ENCODE results near the gene FRK. TPM values are rescaled to one million over a fixed set of nuclear protein-coding genes. Genes with fewer than 3 reads are reported as not detected.

FRK gene
- total RNA-seq, 2 experiments from 2014 or later = 0.13 to 0.46 TPM

GRCh38 chr6:115958958-115959357 lies 101.7 kb downstream of the FRK start:
- Histone ChIP-seq H3K4me1 (ENCODE audit: insufficient read depth, low read length, poor library complexity, severe bottlenecking) (no peaks in the 10 kb centered on the region), H3K27ac (ENCODE audit: low read depth, low read length, poor library complexity, severe bottlenecking) (no peak overlapping the region), H3K4me2 (ENCODE audit: low read length) (no peak overlapping the region), H3K4me3 (ENCODE audit: low read depth, low read length, poor library complexity, severe bottlenecking) (no peak overlapping the region), H4K20me1 (ENCODE audit: insufficient read depth, low read length) (no peaks in the 10 kb centered on the region), H2AFZ (ENCODE audit: low read length) (no peak overlapping the region), H3K79me2 (ENCODE audit: insufficient read depth, low read depth, low read length) (no peaks in the 10 kb centered on the region), H3K9me3 (ENCODE audit: low read length) (no peaks in the 10 kb centered on the region), H3K36me3 (ENCODE audit: insufficient read depth, low read length) (no peaks in the 10 kb centered on the region), H3K9me2 (ENCODE audit: insufficient read depth, low read length) (no peaks in the 10 kb centered on the region)
- DNase-seq (ENCODE audit: low spot score) = no peak
- intact Hi-C loops (cut with micrococcal nuclease; ENCODE audit: unreplicated experiment) = no loop called here
- CTCF ChIA-PET (ENCODE audit: unreplicated experiment) = no interaction called here
- no TSS peak for BruUV-seq (replicated peaks)
- POLR2A ChIA-PET = no interaction called here
- TF ChIP-seq EZH2phosphoT487 (IDR thresholded peaks at IDR 0.05; ENCODE audit: borderline replicate concordance, low read depth, low read length) (no peak), CTCF (conservative IDR thresholded peaks at IDR 0.05; ENCODE audit: low read length) (no peak)

GRCh38 chr6:115954740-115955139 lies 106.0 kb downstream of the FRK start:
- no peaks in the 10 kb centered on the region for H3K9me2 ChIP-seq (ENCODE audit: insufficient read depth, low read length)
- H3K9me3 ChIP-seq (ENCODE audit: low read length) = no peaks in the 10 kb centered on the region
- ChIA-PET POLR2A (interaction anchor here (0.6 kb wide), 1 partner anchor 1549 kb away, joined by 4 read pairs; no protein-coding TSS in a partner anchor), CTCF (ENCODE audit: unreplicated experiment) (no interaction called here)
- H3K4me2 ChIP-seq (ENCODE audit: low read length) = no peak overlapping the region
- no TSS peak for BruUV-seq (replicated peaks)
- DNase-seq (ENCODE audit: low spot score) = no peak
- no peak overlapping the region for H3K4me3 ChIP-seq (ENCODE audit: low read depth, low read length, poor library complexity, severe bottlenecking)
- H3K4me1 ChIP-seq (ENCODE audit: insufficient read depth, low read length, poor library complexity, severe bottlenecking) = no peaks in the 10 kb centered on the region
- H3K27ac ChIP-seq (ENCODE audit: low read depth, low read length, poor library complexity, severe bottlenecking) = no peak overlapping the region
- no peaks in the 10 kb centered on the region for H3K79me2 ChIP-seq (ENCODE audit: insufficient read depth, low read depth, low read length)
- no peak overlapping the region for H2AFZ ChIP-seq (ENCODE audit: low read length)
- no peaks in the 10 kb centered on the region for H4K20me1 ChIP-seq (ENCODE audit: insufficient read depth, low read length)
- no peaks in the 10 kb centered on the region for H3K36me3 ChIP-seq (ENCODE audit: insufficient read depth, low read length)
- TF ChIP-seq CTCF (conservative IDR thresholded peaks at IDR 0.05; ENCODE audit: low read length) (no peak), EZH2phosphoT487 (IDR thresholded peaks at IDR 0.05; ENCODE audit: borderline replicate concordance, low read depth, low read length) (no peak)
- intact Hi-C loops (cut with micrococcal nuclease; ENCODE audit: unreplicated experiment) = no loop called here

GRCh38 chr6:115948751-115949150 lies 111.9 kb downstream of the FRK start:
- no peaks in the 10 kb centered on the region for H3K79me2 ChIP-seq (ENCODE audit: insufficient read depth, low read depth, low read length)
- no peak overlapping the region for H3K4me3 ChIP-seq (ENCODE audit: low read depth, low read length, poor library complexity, severe bottlenecking)
- no peak overlapping the region for H3K27ac ChIP-seq (ENCODE audit: low read depth, low read length, poor library complexity, severe bottlenecking)
- no peak overlapping the region for H2AFZ ChIP-seq (ENCODE audit: low read length)
- DNase-seq (ENCODE audit: low spot score) = no peak
- TF ChIP-seq CTCF (conservative IDR thresholded peaks at IDR 0.05; ENCODE audit: low read length) = no peak
- intact Hi-C loops (cut with micrococcal nuclease; ENCODE audit: unreplicated experiment) = no loop called here
- H3K4me1 ChIP-seq (ENCODE audit: insufficient read depth, low read length, poor library complexity, severe bottlenecking) = no peaks in the 10 kb centered on the region
- H3K36me3 ChIP-seq (ENCODE audit: insufficient read depth, low read length) = no peaks in the 10 kb centered on the region
- no peaks in the 10 kb centered on the region for H4K20me1 ChIP-seq (ENCODE audit: insufficient read depth, low read length)
- H3K9me3 ChIP-seq (ENCODE audit: low read length) = no peaks in the 10 kb centered on the region
- no peak overlapping the region for H3K4me2 ChIP-seq (ENCODE audit: low read length)
- CTCF ChIA-PET (ENCODE audit: unreplicated experiment) = no interaction called here
- BruUV-seq (replicated peaks) = no TSS peak
- H3K9me2 ChIP-seq (ENCODE audit: insufficient read depth, low read length) = no peaks in the 10 kb centered on the region
- POLR2A ChIA-PET = interaction anchor here (0.9 kb wide), 1 partner anchor 154 kb away, joined by 3 read pairs; no protein-coding TSS in a partner anchor

Measured in OCI-LY7 (cell line).